Measurements from ENCODE around the gene ELK4.
A peak's percentile ranks its signal among the peaks of the same experiment; 100 is the strongest.

The ELK4 gene

DNA sequence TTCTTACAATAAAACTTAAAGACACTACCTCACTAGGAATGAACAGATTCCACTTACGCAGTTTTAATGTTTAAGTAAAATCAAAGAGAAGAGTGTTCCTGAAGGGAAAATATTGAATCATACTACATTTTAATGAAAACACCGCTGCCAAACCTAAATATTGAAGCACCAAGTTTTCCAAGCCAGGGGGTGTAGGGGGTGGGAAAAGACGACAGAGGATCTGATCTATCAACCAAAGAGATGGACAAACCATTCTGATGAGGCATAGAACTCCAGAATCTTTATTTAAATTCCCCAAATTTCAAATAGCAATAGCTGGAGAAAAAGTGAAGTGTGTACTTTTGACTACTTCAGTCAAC, 1.2 kb downstream of the ELK4 start:
- peaks cover 29 to 47% of the 10 kb centered on the region in 2 donors for H3K4me1 Mint-ChIP-seq (ENCODE audit: low read depth in 2 of 2)
- H3K27ac Mint-ChIP-seq: peak overlapping the region; percentile 95 to 97
- peaks cover 22% of the 10 kb centered on the region for H3K36me3 Mint-ChIP-seq (ENCODE audit: insufficient read depth)
- H3K4me3 Mint-ChIP-seq: peak overlapping the region; percentile 85 to 94
- no peaks in the 10 kb centered on the region for H3K27me3 Mint-ChIP-seq
- ATAC-seq (replicated peaks) (no peak), DNase-seq (no peak)
- H3K9me3 Mint-ChIP-seq: no peaks in the 10 kb centered on the region

DNA sequence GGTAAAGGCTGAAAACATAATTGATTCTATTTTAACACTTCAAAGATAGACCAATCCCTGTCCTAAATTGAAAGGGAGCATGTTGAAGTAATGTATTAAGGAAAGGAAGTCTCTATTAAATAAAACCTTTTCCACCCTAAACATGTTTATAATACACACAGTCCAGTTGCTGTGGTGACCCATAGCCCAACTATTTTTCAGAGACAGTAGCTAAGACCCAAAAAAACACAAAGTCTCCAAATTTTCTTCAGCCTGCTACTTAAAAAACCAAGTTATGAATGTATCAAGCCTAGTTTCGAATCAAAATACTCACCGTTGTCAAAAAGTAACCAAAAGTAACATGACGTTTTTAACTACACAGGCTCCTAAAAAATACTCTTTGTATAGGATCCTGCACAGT, 1.6 kb downstream of the ELK4 start:
- Mint-ChIP-seq H3K4me3 (peak overlapping the region; percentile 85 to 94), H3K36me3 (ENCODE audit: insufficient read depth) (peaks cover 26% of the 10 kb centered on the region), H3K9me3 (no peaks in the 10 kb centered on the region), H3K27ac (peak overlapping the region; percentile 95 to 97), H3K4me1 (ENCODE audit: low read depth in 2 of 2) (peaks cover 31 to 49% of the 10 kb centered on the region in 2 donors), H3K27me3 (no peaks in the 10 kb centered on the region)
- no peak for DNase-seq
- ATAC-seq (replicated peaks): no peak

DNA sequence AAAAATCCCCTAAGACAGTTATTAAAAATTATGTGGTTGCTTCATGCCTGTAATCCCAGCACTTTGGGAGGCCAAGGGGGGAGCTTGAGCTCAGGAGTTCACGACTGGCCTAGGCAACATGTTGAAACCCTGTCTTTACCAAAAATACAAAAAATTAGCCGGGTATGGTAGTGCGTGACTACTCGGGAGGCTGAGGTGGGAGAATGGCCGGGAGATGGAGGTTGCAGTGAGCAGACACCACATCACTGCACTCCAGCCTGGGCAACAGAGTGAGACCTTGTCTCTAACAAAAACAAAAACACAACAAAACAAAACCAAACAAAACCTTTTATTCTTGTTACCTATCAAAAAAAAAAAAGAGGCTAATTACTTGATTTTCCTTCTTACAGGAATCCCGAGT, 2.1 kb downstream of the ELK4 start:
- peak overlapping the region; percentile 85 to 94 for H3K4me3 Mint-ChIP-seq

DNA sequence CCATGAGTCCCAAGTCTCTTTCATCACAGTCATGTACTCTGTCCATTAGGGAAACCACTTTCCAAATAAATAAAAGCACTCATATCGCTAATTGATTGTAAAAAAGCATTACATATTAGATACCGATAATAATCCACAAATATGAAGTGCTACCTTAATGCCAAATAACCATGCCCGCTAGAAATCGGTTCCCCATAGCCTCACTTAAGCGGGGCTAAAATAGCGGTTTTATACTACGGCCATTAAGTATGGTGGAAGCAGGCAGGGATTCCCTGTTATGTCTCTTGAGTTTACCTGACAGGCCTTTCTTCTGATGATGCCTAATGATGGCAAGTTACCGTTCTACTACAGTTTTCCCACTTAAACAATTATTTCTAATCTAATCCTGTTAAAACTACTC, 3.9 kb downstream of the ELK4 start:
- Mint-ChIP-seq H3K27me3 (no peaks in the 10 kb centered on the region), H3K4me1 (ENCODE audit: low read depth in 2 of 2) (peaks cover 36 to 64% of the 10 kb centered on the region in 2 donors), H3K9me3 (no peaks in the 10 kb centered on the region), H3K27ac (peak overlapping the region; percentile 35 to 95), H3K36me3 (ENCODE audit: insufficient read depth) (peaks cover 34% of the 10 kb centered on the region), H3K4me3 (peak overlapping the region in 1 of 2 donors; percentile 85)
- DNase-seq: no peak
- no peak for ATAC-seq (replicated peaks)

More for the DNA sequence above, 2.1 kb downstream of the ELK4 start:
- DNase-seq (peak in 1 of 3 experiments; percentile 13), ATAC-seq (replicated peaks) (no peak)
- peak overlapping the region; percentile 35 to 95 for H3K27ac Mint-ChIP-seq
- H3K4me1 Mint-ChIP-seq (ENCODE audit: low read depth in 2 of 2): peaks cover 36 to 54% of the 10 kb centered on the region in 2 donors
- H3K27me3 Mint-ChIP-seq: no peaks in the 10 kb centered on the region
- H3K9me3 Mint-ChIP-seq: no peaks in the 10 kb centered on the region
- peaks cover 26% of the 10 kb centered on the region for H3K36me3 Mint-ChIP-seq (ENCODE audit: insufficient read depth)

DNA sequence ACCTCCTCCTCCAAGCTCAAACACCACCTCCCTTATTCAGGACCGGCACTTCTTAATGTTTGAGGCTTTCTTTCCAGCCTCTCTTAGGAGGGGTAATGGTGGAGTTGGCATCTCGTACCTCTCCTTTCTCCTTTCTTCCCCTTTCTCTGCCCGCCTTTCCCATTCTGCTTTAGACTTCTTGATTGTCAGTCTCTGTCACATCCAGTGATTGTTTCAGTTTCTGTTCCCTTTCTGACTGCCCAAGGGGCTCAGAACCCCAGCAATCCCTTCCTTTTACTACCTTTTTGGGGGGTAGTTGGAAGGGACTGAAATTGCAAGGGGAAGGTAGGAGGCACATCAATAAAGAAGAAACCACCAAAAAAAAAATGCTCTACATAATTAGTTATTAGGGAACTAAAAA, 5.6 kb downstream of the ELK4 start:
- no peaks in the 10 kb centered on the region for H3K9me3 Mint-ChIP-seq
- no peak for ATAC-seq (replicated peaks)
- peak overlapping the region; percentile 57 to 84 for H3K27ac Mint-ChIP-seq
- H3K4me3 Mint-ChIP-seq: peak overlapping the region in 1 of 2 donors; percentile 63
- H3K4me1 Mint-ChIP-seq (ENCODE audit: low read depth in 2 of 2): peaks cover 37 to 64% of the 10 kb centered on the region in 2 donors
- peaks cover 38% of the 10 kb centered on the region for H3K36me3 Mint-ChIP-seq (ENCODE audit: insufficient read depth)
- no peaks in the 10 kb centered on the region for H3K27me3 Mint-ChIP-seq
- no peak for DNase-seq

DNA sequence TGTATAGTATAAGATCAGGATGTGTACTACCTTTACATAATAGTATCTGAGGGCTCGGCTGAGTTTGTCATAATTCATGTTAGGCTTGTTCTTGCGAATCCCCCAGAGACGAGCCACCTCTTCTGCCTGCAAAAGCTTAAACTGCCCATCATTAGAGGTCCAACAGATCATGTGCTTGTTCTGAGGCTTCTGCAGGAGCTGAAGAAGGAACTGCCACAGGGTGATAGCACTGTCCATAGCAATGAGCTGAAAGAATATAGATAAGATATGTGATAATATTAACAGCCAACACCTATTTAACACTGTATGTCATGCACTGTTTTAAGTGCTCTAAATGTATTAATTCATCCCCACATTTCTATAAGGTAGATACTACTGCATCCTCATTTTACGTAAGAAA, 8.2 kb downstream of the ELK4 start:
- H3K4me3 Mint-ChIP-seq: no peak overlapping the region
- peaks cover 55% of the 10 kb centered on the region for H3K36me3 Mint-ChIP-seq (ENCODE audit: insufficient read depth)
- DNase-seq: no peak
- no peaks in the 10 kb centered on the region for H3K9me3 Mint-ChIP-seq
- H3K27ac Mint-ChIP-seq: peak overlapping the region in 1 of 2 donors; percentile 29
- H3K4me1 Mint-ChIP-seq (ENCODE audit: low read depth in 2 of 2): peaks cover 27 to 58% of the 10 kb centered on the region in 2 donors
- H3K27me3 Mint-ChIP-seq: no peaks in the 10 kb centered on the region
- no peak for ATAC-seq (replicated peaks)

DNA sequence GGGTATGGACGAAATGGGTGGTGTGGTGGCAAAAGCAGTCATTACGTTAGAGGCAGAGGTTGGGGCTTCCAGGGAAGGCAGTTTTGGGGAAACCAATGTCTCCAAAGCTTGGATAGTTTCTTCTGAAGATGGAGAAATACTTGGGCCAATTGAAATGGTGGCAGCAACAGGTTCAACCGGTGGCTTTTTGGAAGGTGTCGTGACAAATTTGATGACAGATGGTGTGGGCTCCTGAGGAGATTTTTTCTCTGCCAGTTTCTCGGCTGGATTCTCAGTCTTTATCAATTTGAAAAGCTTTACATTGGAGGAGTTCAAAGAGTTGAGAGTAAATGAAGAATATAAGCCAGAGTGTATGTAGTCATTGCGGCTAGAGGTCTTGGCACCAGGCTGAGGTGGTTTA, 11.5 kb downstream of the ELK4 start:
- Mint-ChIP-seq H3K9me3 (no peaks in the 10 kb centered on the region), H3K4me1 (ENCODE audit: low read depth in 2 of 2) (peaks cover 7 to 36% of the 10 kb centered on the region in 2 donors), H3K27ac (peak overlapping the region; percentile 72 to 74), H3K27me3 (no peaks in the 10 kb centered on the region), H3K36me3 (ENCODE audit: insufficient read depth) (peaks cover 82% of the 10 kb centered on the region), H3K4me3 (no peak overlapping the region)
- no peak for DNase-seq
- ATAC-seq (replicated peaks): no peak

DNA sequence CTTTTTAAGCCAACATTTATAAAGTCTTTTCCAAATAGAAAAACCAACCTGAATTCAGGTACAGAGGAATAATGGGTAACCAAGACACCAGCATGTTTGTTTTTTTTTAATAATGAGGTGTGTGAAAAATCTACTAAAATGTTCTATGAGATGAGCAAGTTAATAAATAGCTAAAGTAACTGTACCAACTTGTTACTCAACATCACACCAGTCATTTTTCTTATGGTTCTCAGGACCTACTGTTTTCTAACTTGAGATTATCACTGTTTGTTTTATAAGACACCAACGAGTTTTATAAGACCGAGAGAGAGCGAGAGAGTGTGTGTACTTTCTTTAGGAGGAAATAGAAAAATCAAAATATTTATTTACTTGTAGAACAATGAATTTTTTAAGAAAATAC, 12.4 kb downstream of the ELK4 start:
- ATAC-seq (replicated peaks) (no peak), DNase-seq (no peak)
- H3K9me3 Mint-ChIP-seq: no peaks in the 10 kb centered on the region
- H3K4me3 Mint-ChIP-seq: no peak overlapping the region
- no peak overlapping the region for H3K27ac Mint-ChIP-seq
- H3K27me3 Mint-ChIP-seq: no peaks in the 10 kb centered on the region
- H3K36me3 Mint-ChIP-seq (ENCODE audit: insufficient read depth): peaks cover 91% of the 10 kb centered on the region
- H3K4me1 Mint-ChIP-seq (ENCODE audit: low read depth in 2 of 2): peaks cover 2 to 32% of the 10 kb centered on the region in 2 donors

DNA sequence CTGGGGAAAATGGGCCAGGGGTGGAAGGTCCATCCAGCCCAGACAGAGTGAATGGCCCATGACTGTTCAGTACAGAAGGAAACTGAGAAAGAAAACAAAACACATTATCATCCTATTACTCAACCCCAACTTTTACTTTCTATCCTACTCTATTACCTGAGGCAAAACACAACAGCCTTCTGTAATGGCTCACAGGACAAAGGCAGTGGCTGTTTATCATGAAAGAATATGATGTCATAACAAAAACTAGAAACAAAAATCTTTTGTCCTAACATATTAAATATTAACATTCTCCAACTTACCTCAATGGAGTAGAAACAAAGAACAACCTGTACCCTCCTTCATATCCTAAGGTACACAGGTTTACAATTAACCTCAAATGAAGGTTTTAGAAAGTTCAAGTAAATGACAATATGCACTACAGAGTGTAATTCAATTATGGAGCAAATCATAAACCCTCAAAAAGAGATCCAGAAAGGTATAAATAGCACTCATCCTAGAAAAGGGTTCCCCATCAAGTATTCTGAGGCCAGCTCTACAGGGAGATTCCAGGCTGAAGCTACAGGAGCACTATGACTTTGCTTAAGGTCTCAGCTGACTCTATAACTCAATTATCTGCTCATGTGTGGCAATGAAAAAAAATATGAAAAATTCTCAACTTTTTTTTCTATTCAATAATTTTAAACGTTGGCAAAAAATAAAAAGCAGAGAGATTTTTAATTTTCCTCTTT, 15.1 kb downstream of the ELK4 start:
- DNase-seq (no peak), ATAC-seq (replicated peaks) (no peak)
- Mint-ChIP-seq H3K36me3 (ENCODE audit: insufficient read depth) (peaks cover 90% of the 10 kb centered on the region), H3K27me3 (no peaks in the 10 kb centered on the region), H3K27ac (peak overlapping the region in 1 of 2 donors; percentile 80), H3K4me1 (ENCODE audit: low read depth in 2 of 2) (peaks cover 5 to 34% of the 10 kb centered on the region in 2 donors), H3K4me3 (no peak overlapping the region), H3K9me3 (no peaks in the 10 kb centered on the region)

DNA sequence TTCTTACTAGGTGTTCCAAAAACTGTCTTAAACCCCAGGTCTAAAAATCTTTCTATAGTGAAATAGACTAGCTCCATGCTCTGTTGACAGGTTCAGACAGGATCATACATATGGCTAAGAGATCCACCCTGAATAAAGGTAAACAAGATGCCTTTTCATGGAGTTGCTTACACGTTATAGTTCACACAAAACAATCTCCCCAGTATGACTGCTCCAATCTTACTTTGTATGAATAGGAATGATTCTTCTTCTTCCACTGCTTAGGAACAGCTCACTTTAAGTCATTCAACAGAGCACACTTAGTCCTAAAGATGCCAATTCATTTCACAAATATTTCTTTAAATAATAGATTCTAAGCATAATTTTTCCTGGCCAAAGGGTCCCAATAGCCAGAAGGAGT, 16.0 kb downstream of the ELK4 start:
- no peak overlapping the region for H3K4me3 Mint-ChIP-seq
- no peaks in the 10 kb centered on the region for H3K9me3 Mint-ChIP-seq
- peaks cover 92% of the 10 kb centered on the region for H3K36me3 Mint-ChIP-seq (ENCODE audit: insufficient read depth)
- H3K4me1 Mint-ChIP-seq (ENCODE audit: low read depth in 2 of 2): peaks cover 8 to 43% of the 10 kb centered on the region in 2 donors
- H3K27ac Mint-ChIP-seq: peak overlapping the region; percentile 29 to 80
- H3K27me3 Mint-ChIP-seq: no peaks in the 10 kb centered on the region
- ATAC-seq (replicated peaks) (no peak), DNase-seq (no peak)

DNA sequence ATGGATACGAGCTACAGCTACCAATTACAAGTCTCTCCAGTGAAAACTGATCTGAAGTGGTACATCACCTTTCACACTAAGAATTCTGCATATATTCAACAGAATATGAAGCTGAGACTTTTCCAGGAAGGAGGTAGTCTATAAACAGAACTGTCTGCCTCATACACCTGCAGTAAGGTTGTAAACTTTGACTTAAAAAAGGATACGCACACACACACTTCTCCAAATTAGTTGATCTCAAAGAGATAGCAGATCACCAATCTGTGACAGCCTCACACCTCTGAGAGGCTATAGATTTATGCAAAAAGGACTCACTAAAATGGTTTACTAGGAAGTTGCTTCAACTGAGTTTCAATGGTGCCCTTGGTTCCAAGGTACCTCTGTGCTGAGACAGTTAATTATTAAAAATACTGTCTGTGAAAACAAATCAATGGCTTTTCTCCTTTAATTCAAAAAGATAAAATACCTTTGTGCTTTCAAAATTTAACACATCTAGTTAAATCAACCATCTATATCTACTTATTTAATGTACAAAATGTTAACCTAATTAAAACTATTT, 17.9 kb downstream of the ELK4 start:
- Mint-ChIP-seq H3K4me1 (ENCODE audit: low read depth in 2 of 2) (peaks cover 12 to 42% of the 10 kb centered on the region in 2 donors), H3K36me3 (ENCODE audit: insufficient read depth) (peaks cover 74% of the 10 kb centered on the region), H3K27ac (no peak overlapping the region), H3K9me3 (no peaks in the 10 kb centered on the region), H3K4me3 (no peak overlapping the region), H3K27me3 (no peaks in the 10 kb centered on the region)
- ATAC-seq (replicated peaks): no peak
- no peak for DNase-seq

DNA sequence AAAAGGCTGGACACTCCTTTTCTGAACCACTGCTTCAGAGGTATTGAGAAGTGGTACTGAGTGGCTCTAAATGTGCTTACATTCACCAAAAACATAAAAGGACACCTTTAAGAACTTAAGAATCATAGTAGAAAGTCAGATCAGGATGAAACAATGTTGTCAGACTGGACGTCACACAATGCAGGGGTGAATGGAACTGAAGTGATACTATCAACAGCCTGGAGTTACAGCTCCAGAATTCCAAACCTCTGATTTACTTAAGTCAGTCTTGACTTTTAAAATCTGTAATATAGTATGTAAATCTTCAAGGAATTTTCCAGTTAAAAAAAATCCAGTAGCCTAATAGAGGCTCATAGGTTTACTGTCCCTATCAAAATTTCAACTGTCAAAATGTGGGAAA, 19.3 kb downstream of the ELK4 start:
- Mint-ChIP-seq H3K9me3 (no peaks in the 10 kb centered on the region), H3K4me3 (no peak overlapping the region), H3K27me3 (no peaks in the 10 kb centered on the region), H3K36me3 (ENCODE audit: insufficient read depth) (peaks cover 70% of the 10 kb centered on the region), H3K4me1 (ENCODE audit: low read depth in 2 of 2) (peaks cover 12 to 50% of the 10 kb centered on the region in 2 donors), H3K27ac (no peak overlapping the region)
- no peak for DNase-seq
- ATAC-seq (replicated peaks): no peak

DNA sequence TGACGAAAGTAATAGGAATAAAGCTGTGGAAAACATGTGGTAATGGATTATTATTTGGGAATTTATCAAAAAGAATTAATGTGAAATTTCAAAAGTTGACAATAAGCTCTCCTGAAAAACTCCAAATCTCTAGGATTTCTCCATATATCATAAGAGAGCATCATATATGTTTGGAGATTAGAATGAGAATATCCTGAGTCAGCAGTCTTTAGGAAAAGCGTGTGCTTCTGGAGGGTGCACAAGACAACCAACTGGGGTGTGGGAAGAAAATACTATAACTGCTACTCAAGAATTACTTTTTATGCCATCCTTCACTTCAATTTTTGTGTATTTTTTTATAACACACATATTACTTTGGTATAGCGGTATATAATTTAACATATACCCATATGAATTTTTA, 19.7 kb downstream of the ELK4 start:
- Mint-ChIP-seq H3K27me3 (no peaks in the 10 kb centered on the region), H3K27ac (peak overlapping the region; percentile 57 to 91), H3K36me3 (ENCODE audit: insufficient read depth) (peaks cover 70% of the 10 kb centered on the region), H3K4me3 (no peak overlapping the region), H3K9me3 (no peaks in the 10 kb centered on the region), H3K4me1 (ENCODE audit: low read depth in 2 of 2) (peaks cover 12 to 50% of the 10 kb centered on the region in 2 donors)
- DNase-seq (no peak), ATAC-seq (replicated peaks) (no peak)

DNA sequence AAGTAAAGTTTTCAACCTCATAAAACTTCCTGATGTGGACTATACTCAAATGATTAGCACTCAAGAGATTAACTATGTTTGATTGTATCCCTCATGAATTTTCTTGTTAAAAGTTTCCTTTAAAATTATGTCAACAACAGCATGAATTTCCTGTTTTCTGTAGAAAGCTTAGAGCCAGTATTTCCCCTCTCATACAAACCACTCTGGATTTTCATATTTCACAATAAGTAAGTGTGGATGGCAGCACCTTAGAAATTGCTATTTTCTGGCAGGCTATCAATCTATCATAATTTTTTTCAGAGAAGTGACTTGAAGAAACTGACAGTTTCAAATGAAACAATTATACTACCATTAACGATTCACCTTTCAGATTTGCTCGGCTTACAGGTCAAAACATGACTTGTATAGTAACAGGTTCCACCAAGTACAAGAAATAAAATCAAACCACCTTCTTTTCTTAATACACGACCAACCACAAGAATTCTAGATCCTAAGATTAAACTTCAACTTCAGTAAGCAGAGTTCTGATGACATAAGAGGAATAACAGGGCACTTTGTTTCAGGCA, 20.8 kb downstream of the ELK4 start:
- peaks cover 12 to 47% of the 10 kb centered on the region in 2 donors for H3K4me1 Mint-ChIP-seq (ENCODE audit: low read depth in 2 of 2)
- no peaks in the 10 kb centered on the region for H3K9me3 Mint-ChIP-seq
- H3K27me3 Mint-ChIP-seq: no peaks in the 10 kb centered on the region
- ATAC-seq (replicated peaks) (no peak), DNase-seq (no peak)
- peaks cover 59% of the 10 kb centered on the region for H3K36me3 Mint-ChIP-seq (ENCODE audit: insufficient read depth)
- no peak overlapping the region for H3K4me3 Mint-ChIP-seq
- peak overlapping the region; percentile 57 to 91 for H3K27ac Mint-ChIP-seq

All from effector memory CD8-positive, alpha-beta T cell (primary cell).